Endothelial cell of umbilical vein (primary cell): ENCODE results near the gene KIAA1217. TPM values are rescaled to one million over a fixed set of nuclear protein-coding genes. Genes with fewer than 3 reads are reported as not detected.

ENCODE experiments used
- BruUV-seq: library from RNA; stranded (reverse); fragments of 400-500 nt; replicated peaks from 2 replicates; lab custom pipeline; 2021; lab: Mats Ljungman, UMichigan
- CTCF ChIA-PET: fragments of 300-600, 350-600 bp; sonication (Branson Sonifier 250); formaldehyde crosslinking; loops from one replicate; lab custom pipeline; 2021; ENCODE audit warnings: antibody characterized with exemption, inconsistent platforms; lab: Charles Lee
- POLR2A ChIA-PET: fragments of 300-600, 350-600 bp; sonication (Branson Sonifier 250); formaldehyde crosslinking; loops from one replicate; lab custom pipeline; 2021; ENCODE audit warnings: antibody characterized with exemption, inconsistent platforms; lab: Charles Lee
- DNase-seq: peaks from one replicate; pipeline ENCODE4 v3.0.0-alpha.2; 2011; ENCODE audit warnings: low read depth, low spot score
- FAIRE-seq: peaks from 2 replicates; lab custom pipeline; 2011; peaks lifted over from hg19 to GRCh38; lab: Jason Lieb, UNC
- H2AFZ ChIP-seq: 2 replicates; pipeline ENCODE4 v1.6.0; 2012; ENCODE audit warnings: low read depth, low read length, control low read depth, inconsistent platforms
- H3K27ac ChIP-seq: 2 replicates; pipeline ENCODE4 v1.5.1; 2011; ENCODE audit warnings: low read depth, mild to moderate bottlenecking, control low read depth, low read length, moderate library complexity; ENCODE audit not compliant: insufficient read depth
- H3K27me3 ChIP-seq, 2 experiments: 2 replicates each; pipeline versions ENCODE4 v1.6.0 to v1.6.1; 2011; ENCODE audit warnings: low read length in 2 of 2, mixed read lengths in 1 of 2; ENCODE audit not compliant: control insufficient read depth in 2 of 2, insufficient read depth in 2 of 2
- H3K36me3 ChIP-seq, 2 experiments: 2 replicates in 1 of 2; 3 replicates in 1 of 2; pipeline ENCODE4 v1.5.1; 2011; ENCODE audit warnings: low read length in 2 of 2, mild to moderate bottlenecking in 1 of 2, moderate library complexity in 1 of 2; ENCODE audit not compliant: control insufficient read depth in 2 of 2, insufficient read depth in 2 of 2; ENCODE audit errors: extremely low read depth in 1 of 2
- H3K4me1 ChIP-seq: 3 replicates; pipeline ENCODE4 v1.5.1; 2011; ENCODE audit warnings: mild to moderate bottlenecking, low read length; ENCODE audit not compliant: control insufficient read depth, insufficient read depth; ENCODE audit errors: extremely low read depth
- H3K4me2 ChIP-seq: 2 replicates; pipeline ENCODE4 v1.6.1; 2011; ENCODE audit warnings: low read length, control low read depth, mixed read lengths; ENCODE audit not compliant: insufficient read depth
- H3K4me3 ChIP-seq, 3 experiments: fragments of 200-600 bp in 1 of 3; sonication (generic), shearing (Covaris generic) in 1 of 3; replicated peaks in 1 of 3; 2 replicates each; pipeline ENCODE4 v1.5.1; 2011 to 2016; ENCODE audit warnings: control low read depth in 3 of 3, low read length in 3 of 3, mild to moderate bottlenecking in 2 of 3, inconsistent platforms in 1 of 3, low read depth in 1 of 3, moderate library complexity in 1 of 3; ENCODE audit not compliant: insufficient read depth in 1 of 3
- H3K79me2 ChIP-seq: 2 replicates; pipeline ENCODE4 v1.6.0; 2012; ENCODE audit warnings: low read length, inconsistent platforms; ENCODE audit not compliant: control insufficient read depth, insufficient read depth
- H3K9ac ChIP-seq: replicated peaks from 2 replicates; pipeline ENCODE3; 2011; ENCODE audit warnings: low read length, control low read depth; ENCODE audit not compliant: insufficient read depth; ENCODE audit errors: extremely low read depth
- H3K9me1 ChIP-seq: replicated peaks from 3 replicates; pipeline ENCODE4 v1.6.0; 2011; ENCODE audit warnings: mild to moderate bottlenecking, low read length; ENCODE audit not compliant: control insufficient read depth, insufficient read depth; ENCODE audit errors: extremely low read depth
- H3K9me3 ChIP-seq: replicated peaks from 2 replicates; pipeline ENCODE4 v1.5.1; 2012; ENCODE audit warnings: low read length, inconsistent platforms; ENCODE audit not compliant: control insufficient read depth, insufficient read depth
- H4K20me1 ChIP-seq: replicated peaks from 2 replicates; pipeline ENCODE3; 2011; ENCODE audit warnings: mild to moderate bottlenecking, low read length; ENCODE audit not compliant: control insufficient read depth, insufficient read depth; ENCODE audit errors: extremely low read depth
- EZH2 ChIP-seq: IDR thresholded peaks from 2 replicates; pipeline ENCODE4 v1.6.1; 2012; ENCODE audit warnings: borderline replicate concordance, low read depth, mild to moderate bottlenecking, moderate library complexity, low read length, inconsistent platforms; ENCODE audit not compliant: severe bottlenecking
- FOS ChIP-seq: IDR thresholded peaks from 2 replicates; pipeline ENCODE4 v1.6.1; 2011; ENCODE audit warnings: mild to moderate bottlenecking, low read length, moderate library complexity, borderline replicate concordance; ENCODE audit not compliant: insufficient read depth
- GATA2 ChIP-seq: IDR thresholded peaks from 2 replicates; pipeline ENCODE4 v1.7.0; 2011; ENCODE audit warnings: low read depth, mild to moderate bottlenecking, moderate library complexity, mixed read lengths, low read length; ENCODE audit not compliant: insufficient read length, insufficient read depth
- JUN ChIP-seq: IDR thresholded peaks from 2 replicates; pipeline ENCODE4 v1.6.1; 2011; ENCODE audit warnings: borderline replicate concordance, low read depth; ENCODE audit not compliant: insufficient read length, insufficient read depth
- MYC ChIP-seq: IDR thresholded peaks from one replicate; pipeline ENCODE4 v1.6.1; 2011; ENCODE audit warnings: mild to moderate bottlenecking, low read depth, low read length
- POLR2A ChIP-seq: IDR thresholded peaks from 2 replicates; pipeline ENCODE4 v1.6.1; 2012; ENCODE audit warnings: low read depth, mild to moderate bottlenecking, control low read depth, low read length
- POLR2AphosphoS5 ChIP-seq: IDR thresholded peaks from 2 replicates; pipeline ENCODE4 v1.6.1; 2012; ENCODE audit warnings: low read depth, mild to moderate bottlenecking, control low read depth, low read length, moderate library complexity; ENCODE audit not compliant: insufficient read depth
- dilution Hi-C: fragments of 300-500 bp; cut with MboI; formaldehyde crosslinking; loops from one replicate; pipeline ENCODE4 v1.15.0; 2019; ENCODE audit warnings: low sequenced_read_pairs; ENCODE audit not compliant: extremely low pct_ligation_motif_present
- intact Hi-C: fragments of 100-400 bp; cut with micrococcal nuclease; formaldehyde crosslinking; loops from one replicate; pipeline ENCODE4 v1.10.0; 2022
- polyA plus RNA-seq, 4 experiments: library from polyadenylated mRNA; depleted of rRNA in 3 of 4; stranded (reverse) in 3 of 4; unstranded in 1 of 4; fragments of >200 nt; gene quantifications; 2 replicates each; pipeline versions ENCODE4 v1.2.1 to v1.2.3, GENCODE V29; 2011 to 2012; ENCODE audit warnings: missing spikeins in 1 of 4
- total RNA-seq: library from RNA; stranded (reverse); gene quantifications from 2 replicates; pipeline ENCODE4 v1.2.3, GENCODE V29; 2021
- TF ChIP-seq, protein P1 (sequence below): IDR thresholded peaks from 2 replicates; pipeline ENCODE4 v1.6.1; 2011; ENCODE audit not compliant: insufficient read depth, insufficient read length
- TF ChIP-seq, protein P2 (sequence below), 2 donors: IDR thresholded peaks; 1 replicate in 1 of 2; 2 replicates in 1 of 2; pipeline ENCODE4 v1.5.1; 2011; ENCODE audit warnings: low read length in 2 of 2, mild to moderate bottlenecking in 2 of 2, moderate library complexity in 2 of 2, control low read depth in 1 of 2, inconsistent platforms in 1 of 2, low read depth in 1 of 2; ENCODE audit not compliant: insufficient read depth in 1 of 2; ENCODE audit errors: extremely low read depth in 1 of 2

The KIAA1217 gene
- total and polyA plus RNA-seq, 2 donors (not counting 3 experiments of a cell fraction or from before 2014, with no cell fraction given): 0.83 to 10.3 TPM

DNA sequence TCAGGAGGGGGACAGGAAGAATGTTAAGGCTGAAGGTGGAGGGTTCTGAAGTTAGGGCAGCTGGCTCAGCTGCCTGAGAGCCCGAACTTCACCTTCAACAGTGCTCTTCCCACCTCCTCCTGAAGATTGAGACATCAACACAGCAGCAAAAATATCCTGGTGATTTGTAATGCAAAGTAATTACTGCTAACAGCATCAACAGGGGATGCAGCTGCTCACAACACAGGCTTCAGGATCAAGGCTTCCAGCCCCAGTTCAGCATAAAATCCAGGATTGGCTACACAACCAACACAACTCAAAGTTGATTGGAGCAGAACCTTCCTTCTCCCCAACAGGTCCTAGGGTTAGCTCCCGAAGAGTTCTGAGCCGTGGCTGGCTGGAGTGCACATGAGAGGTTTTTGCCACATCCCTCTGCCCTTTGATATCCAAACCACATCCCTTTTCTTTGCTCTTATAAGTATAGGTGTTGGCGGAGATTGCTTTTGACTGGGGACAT lies 242.4 kb downstream of the KIAA1217 start:
- dilution Hi-C loops: no loop called here

More for the DNA sequence above, 242.4 kb downstream of the KIAA1217 start:
- Histone ChIP-seq H3K4me3 (no peak overlapping the region), H3K4me2 (no peak overlapping the region), H3K9me1 (no peaks in the 10 kb centered on the region), H3K27ac (no peak overlapping the region), H3K36me3 (no peaks in the 10 kb centered on the region), H2AFZ (peak overlapping the region; percentile 26), H3K9me3 (no peaks in the 10 kb centered on the region), H3K27me3 (no peaks in the 10 kb centered on the region), H4K20me1 (no peaks in the 10 kb centered on the region), H3K9ac (no peak overlapping the region), H3K79me2 (no peaks in the 10 kb centered on the region), H3K4me1 (peaks cover 12% of the 10 kb centered on the region)
- TF ChIP-seq EZH2: no peak
- no peak for TF ChIP-seq POLR2A
- TF ChIP-seq POLR2AphosphoS5: no peak
- no peak for TF ChIP-seq GATA2
- TF ChIP-seq, protein P1, sequence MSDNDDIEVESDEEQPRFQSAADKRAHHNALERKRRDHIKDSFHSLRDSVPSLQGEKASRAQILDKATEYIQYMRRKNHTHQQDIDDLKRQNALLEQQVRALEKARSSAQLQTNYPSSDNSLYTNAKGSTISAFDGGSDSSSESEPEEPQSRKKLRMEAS: no peak
- no peak for TF ChIP-seq FOS
- TF ChIP-seq, protein P2, sequence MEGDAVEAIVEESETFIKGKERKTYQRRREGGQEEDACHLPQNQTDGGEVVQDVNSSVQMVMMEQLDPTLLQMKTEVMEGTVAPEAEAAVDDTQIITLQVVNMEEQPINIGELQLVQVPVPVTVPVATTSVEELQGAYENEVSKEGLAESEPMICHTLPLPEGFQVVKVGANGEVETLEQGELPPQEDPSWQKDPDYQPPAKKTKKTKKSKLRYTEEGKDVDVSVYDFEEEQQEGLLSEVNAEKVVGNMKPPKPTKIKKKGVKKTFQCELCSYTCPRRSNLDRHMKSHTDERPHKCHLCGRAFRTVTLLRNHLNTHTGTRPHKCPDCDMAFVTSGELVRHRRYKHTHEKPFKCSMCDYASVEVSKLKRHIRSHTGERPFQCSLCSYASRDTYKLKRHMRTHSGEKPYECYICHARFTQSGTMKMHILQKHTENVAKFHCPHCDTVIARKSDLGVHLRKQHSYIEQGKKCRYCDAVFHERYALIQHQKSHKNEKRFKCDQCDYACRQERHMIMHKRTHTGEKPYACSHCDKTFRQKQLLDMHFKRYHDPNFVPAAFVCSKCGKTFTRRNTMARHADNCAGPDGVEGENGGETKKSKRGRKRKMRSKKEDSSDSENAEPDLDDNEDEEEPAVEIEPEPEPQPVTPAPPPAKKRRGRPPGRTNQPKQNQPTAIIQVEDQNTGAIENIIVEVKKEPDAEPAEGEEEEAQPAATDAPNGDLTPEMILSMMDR (IDR thresholded peaks at IDR 0.05; ENCODE audit: extremely low read depth in 1 of 2, insufficient read depth in 1 of 2, low read depth in 1 of 2, low read length in 2 of 2): no peak
- no peak for TF ChIP-seq MYC
- no peak for TF ChIP-seq JUN
- ChIA-PET POLR2A (no interaction called here), CTCF (no interaction called here)
- no peak for DNase-seq
- no TSS peak for BruUV-seq
- intact Hi-C loops: no loop called here
- no peak for FAIRE-seq
